ENCODE results near the gene ATG4D. TPM values are rescaled to one million over a fixed set of nuclear protein-coding genes. Genes with fewer than 3 reads are reported as not detected.

ATG4D gene
- total RNA-seq (2022; extraction: Qiagen RNA extraction; ENCODE audit: low read depth) = 16.7 to 24.8 TPM (median 20.3 TPM) in 5 replicates

DNA sequence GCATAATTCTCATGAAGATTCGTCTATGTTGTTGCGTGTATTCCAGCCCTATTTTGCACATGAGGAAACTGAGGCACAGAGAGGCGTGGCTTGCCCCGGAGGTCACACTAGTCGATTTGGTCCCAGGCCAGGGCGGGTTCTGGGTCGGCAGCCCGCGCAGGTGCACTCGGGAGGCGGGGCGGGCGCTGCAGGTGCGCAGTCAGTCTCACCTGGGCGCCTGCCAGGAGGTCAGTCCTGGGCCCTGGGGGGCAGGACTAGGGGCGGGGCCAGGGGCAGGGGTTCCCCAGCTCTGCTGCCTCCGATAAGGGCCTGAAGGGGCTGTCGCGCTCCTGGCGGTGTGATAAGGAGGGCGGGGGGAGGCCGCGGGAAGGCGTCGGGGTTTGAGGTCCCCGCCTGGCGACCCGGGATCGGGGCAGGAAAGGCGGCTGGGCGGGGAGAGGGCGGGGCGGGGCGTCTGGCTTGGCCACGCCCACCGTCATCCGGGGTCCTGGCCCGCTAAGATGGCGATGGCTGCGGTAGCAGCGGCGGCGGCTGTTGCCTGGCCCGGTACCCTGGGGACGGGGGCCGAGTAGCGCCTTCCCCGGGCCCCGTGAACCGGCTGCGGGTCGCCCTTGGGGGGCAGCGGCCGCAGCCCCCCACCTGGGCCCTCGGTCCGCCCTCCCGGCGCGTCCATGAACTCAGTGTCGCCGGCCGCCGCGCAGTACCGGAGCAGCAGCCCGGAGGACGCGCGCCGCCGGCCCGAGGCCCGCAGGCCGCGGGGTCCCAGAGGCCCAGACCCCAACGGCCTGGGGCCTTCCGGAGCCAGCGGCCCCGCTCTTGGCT, at the start of gene ATG4D:
ATG4D (plus strand) TSS at position 485 of the 822 bp plus-strand sequence; CDS start at position 672, 187 bp downstream.

DNA sequence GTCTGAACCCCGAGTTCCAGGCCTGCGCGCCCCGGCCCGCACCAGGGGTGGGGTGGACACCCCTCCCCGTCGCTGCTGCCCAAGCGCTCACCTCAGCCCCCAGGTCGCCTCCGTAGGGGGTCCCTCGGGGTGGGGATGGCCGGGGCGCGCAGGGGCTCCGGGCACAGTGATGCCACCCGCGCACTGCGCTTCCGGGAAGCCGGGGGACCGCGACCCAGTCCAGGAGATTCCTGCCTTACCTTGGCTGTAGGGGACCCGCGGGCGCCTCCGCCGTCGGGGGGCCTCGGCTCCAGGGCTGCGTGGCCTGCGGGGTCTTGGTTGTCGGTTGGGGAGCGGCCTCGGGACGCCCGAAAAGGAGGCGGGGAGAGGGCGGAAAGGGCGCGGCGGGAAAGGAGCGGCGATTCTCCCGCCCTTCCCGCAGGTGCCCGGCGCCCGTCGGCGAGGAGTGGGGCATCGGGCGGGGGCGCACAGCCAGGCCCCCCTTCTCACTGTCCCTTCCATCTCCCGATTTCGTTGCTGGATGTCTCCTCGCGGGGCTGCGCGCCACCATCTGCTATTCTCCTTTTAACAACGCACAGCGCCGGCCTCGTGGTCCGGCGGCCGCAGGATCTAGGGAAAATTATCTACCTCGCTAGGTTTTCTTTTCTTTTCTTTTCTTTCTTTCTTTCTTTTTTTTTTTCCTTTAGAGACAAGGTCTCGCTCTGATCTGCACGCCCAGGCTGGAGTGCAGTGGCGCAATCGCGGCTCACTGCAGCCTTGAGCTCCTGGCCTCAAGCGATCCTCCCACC, 40.5 kb upstream of the ATG4D start, which contains the start of gene KEAP1:
KEAP1 (minus strand) TSS at position 355 of the 788 bp plus-strand sequence. CDS start 3,323 bp downstream, outside the sequence.

DNA sequence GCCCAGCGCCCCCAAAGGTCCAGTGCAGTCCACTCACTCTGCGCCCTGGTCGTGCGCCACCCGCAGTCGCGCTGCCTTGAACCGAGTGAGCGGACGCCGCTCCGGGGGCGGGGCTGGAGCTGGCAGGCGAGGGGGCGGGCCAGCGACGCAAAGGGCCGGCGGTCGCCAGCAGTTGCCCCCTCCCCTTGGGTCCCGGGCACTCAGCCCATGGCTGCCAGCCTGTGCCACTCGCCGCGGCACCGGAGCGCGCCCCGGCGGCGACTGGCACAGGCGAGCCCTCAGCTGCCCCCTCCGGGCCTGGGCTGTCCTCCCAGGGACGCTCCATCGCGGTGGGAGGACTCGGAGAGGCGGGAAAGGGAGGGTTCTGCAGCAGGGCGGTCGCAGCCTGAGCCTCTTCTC, 26.3 kb upstream of the ATG4D start, which contains the start of gene S1PR5:
S1PR5 (minus strand) TSS at position 87 of the 399 bp plus-strand sequence. CDS start 2,436 bp downstream, outside the sequence.

DNA sequence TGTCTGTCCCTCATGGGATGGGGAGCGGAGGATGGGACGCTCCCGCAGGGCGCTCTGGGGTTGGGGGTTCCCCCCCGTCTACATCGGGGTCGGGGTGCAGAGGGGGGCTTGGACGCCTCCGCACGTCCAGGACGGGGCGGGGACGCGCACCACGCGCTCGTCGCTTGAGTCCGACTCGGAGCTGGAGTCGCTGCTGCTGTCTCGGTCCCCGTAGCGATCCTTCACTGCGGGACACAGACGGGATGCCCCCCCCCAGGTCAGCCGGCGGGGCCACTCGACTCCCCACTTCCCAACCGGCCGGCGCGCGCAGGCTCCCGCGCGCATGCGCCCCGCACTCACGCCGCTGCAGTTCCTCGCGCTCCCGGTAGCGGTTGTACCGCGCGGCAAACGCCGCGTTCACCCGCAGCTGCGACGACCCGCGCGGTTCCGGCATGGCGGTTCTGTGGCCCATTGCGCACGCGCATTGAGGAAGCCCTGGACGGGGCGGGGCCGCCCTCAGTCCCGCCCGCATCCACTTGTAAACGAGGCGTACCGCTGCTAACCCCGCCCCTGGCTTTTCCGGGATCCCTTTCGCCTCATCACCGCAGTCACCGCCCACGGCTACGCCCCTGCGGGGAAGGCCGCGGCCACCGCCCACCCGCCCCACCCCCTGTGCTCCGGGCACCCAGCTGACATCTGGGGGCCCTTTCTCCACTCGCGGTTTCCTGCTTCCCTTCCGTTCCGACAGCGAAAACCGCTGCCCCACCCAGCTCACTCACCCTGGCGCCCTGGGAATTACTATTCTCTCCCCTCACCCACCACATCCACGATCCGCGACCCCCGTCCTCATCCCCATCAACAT, 22.1 kb downstream of the ATG4D start, which contains the start of gene KRI1:
KRI1 (minus strand) TSS at position 444 of the 841 bp plus-strand sequence; CDS start at position 433, 11 bp downstream.

DNA sequence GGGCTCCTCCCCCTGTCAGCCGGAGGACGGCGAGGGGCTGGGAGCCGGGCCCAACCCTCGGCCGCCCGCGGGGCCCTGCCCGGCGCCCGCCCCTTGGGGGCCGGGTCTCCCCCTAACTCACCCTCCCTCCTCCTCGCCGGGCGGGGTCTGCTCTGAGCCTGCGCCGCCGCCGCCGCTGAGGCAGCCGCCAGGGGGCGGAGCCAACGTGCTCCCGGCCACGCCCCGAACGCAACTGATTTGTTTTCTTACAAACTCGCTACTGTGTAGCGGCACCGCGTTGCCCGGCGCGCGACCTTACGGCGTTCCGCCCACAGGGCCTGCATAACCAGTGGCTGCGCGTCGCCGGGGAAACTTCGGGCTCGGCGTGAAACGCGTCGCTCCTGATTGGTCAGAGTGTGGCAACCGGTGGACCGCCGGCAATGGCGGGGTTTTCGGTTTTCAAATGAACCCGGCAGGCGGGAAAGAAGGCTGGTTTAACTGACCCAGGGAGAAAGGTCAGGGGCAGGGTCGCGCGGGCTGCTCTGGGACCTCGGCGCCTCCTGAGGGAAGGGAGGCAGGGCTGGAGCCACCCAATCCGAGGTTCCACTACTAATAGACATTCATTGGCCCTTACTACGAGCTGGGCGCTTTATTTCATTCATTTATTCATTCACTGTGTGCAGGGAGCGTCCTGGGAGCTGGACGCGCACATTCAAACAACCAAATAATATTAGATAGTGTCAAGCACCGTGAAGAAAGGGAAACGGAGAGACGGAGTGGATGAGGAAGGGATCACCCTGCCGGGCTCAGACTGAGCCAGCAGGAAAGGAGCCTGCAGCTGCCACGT, 25.3 kb downstream of the ATG4D start, which contains the start of gene CDKN2D:
CDKN2D (minus strand) TSS at position 154 of the 826 bp plus-strand sequence. CDS start 326 bp downstream, outside the sequence.

DNA sequence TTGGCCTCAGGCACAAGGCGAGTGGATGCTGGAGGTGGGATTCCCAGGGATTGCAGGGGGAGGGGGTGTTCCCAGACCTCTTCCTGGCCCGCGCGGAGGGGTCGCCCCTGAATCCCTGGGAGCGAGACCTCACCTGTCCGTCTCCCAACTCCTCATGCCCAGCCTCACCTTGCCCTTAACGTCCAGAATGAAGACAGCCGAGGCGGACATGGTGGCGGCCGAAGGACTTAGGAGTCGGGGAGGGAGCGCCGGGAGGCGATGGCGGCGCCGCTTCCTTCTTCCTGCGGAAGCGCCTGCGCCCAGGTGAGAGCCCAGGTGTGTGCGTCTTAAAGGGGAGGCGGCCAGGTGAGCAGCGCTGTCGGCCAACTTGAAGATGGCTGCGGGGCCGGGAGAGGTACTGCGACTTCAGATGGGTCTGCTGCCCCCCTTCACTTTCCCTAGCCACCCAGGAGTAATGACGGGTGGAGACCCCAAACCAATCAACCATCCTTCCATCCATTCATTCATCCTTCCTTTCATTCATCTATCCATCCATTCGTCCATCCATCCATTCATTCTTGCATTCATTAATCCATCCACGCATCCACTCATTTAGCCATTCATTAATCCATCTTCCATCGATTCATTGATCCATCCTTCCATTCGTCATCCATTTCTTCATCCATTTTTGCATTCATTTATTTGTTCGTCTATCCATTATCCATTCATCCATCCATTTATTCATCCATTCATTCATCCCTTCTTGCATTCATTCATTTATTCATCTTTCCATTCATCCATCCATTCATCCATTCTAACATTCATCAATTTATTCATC, 43.5 kb downstream of the ATG4D start, which contains the start of gene AP1M2:
AP1M2 (minus strand) TSS at position 291 of the 817 bp plus-strand sequence; CDS start at position 210, 81 bp downstream.

Other genes starting within 250 kb of the ATG4D start
- 1.2 to 4.1 TPM (median 1.8 TPM) in 5 replicates for gene ZGLP1, start 234.1 kb upstream of the ATG4D start, total RNA-seq (2022; extraction: Qiagen RNA extraction; ENCODE audit: low read depth)
- gene FDX2, start 227.9 kb upstream of the ATG4D start, total RNA-seq (2022; extraction: Qiagen RNA extraction; ENCODE audit: low read depth) = 22.1 to 41.4 TPM (median 33.1 TPM) in 5 replicates
- gene RAVER1, start 210.4 kb upstream of the ATG4D start, total RNA-seq (2022; extraction: Qiagen RNA extraction; ENCODE audit: low read depth) = 19.7 to 31.8 TPM (median 26.2 TPM) in 5 replicates
- 6.5 to 11.4 TPM (median 8.8 TPM) in 5 replicates for gene ICAM3, start 204.3 kb upstream of the ATG4D start, total RNA-seq (2022; extraction: Qiagen RNA extraction; ENCODE audit: low read depth)
- gene TYK2, start 163.3 kb upstream of the ATG4D start, total RNA-seq (2022; extraction: Qiagen RNA extraction; ENCODE audit: low read depth) = 25.9 to 44.4 TPM (median 43.3 TPM) in 5 replicates
- 163 to 208 TPM (median 188 TPM) in 5 replicates for gene CDC37, start 140.4 kb upstream of the ATG4D start, total RNA-seq (2022; extraction: Qiagen RNA extraction; ENCODE audit: low read depth)
- 4.2 to 5.2 TPM (median 4.2 TPM) in 5 replicates for gene PDE4A, start 123.4 kb upstream of the ATG4D start, total RNA-seq (2022; extraction: Qiagen RNA extraction; ENCODE audit: low read depth)
- 51.6 to 75.8 TPM (median 59.7 TPM) in 5 replicates for gene KEAP1, start 40.5 kb upstream of the ATG4D start, total RNA-seq (2022; extraction: Qiagen RNA extraction; ENCODE audit: low read depth)
- gene S1PR5, start 26.5 kb upstream of the ATG4D start, total RNA-seq (2022; extraction: Qiagen RNA extraction; ENCODE audit: low read depth) = 2.0 to 3.0 TPM (median 2.5 TPM) in 5 replicates
- 16.5 to 19.6 TPM (median 18.3 TPM) in 5 replicates for gene KRI1, start 22.1 kb downstream of the ATG4D start, total RNA-seq (2022; extraction: Qiagen RNA extraction; ENCODE audit: low read depth)
- 4.2 to 6.2 TPM (median 5.3 TPM) in 5 replicates for gene CDKN2D, start 25.1 kb downstream of the ATG4D start, total RNA-seq (2022; extraction: Qiagen RNA extraction; ENCODE audit: low read depth)
- 28.1 to 60.3 TPM (median 41.5 TPM) in 5 replicates for gene AP1M2, start 43.4 kb downstream of the ATG4D start, total RNA-seq (2022; extraction: Qiagen RNA extraction; ENCODE audit: low read depth)
- 6.4 to 8.0 TPM (median 7.2 TPM) in 5 replicates for gene SLC44A2, start 81.6 kb downstream of the ATG4D start, total RNA-seq (2022; extraction: Qiagen RNA extraction; ENCODE audit: low read depth)
- 159 to 175 TPM (median 167 TPM) in 5 replicates for gene ILF3, start 110.4 kb downstream of the ATG4D start, total RNA-seq (2022; extraction: Qiagen RNA extraction; ENCODE audit: low read depth)
- gene QTRT1, start 157.5 kb downstream of the ATG4D start, total RNA-seq (2022; extraction: Qiagen RNA extraction; ENCODE audit: low read depth) = 27.4 to 34.5 TPM (median 32.1 TPM) in 5 replicates
- 45.9 to 59.1 TPM (median 54.1 TPM) in 5 replicates for gene DNM2, start 174.2 kb downstream of the ATG4D start, total RNA-seq (2022; extraction: Qiagen RNA extraction; ENCODE audit: low read depth)

Measured in A549 treated with RU486 at 1 μM for 4 hours (cell line).